Forelimb muscle (tissue), 1 donor: ENCODE data around the gene TPST2. TPM values are rescaled to one million over a fixed set of nuclear protein-coding genes. Genes with fewer than 3 reads are reported as not detected.

Source experiments
- polyA plus RNA-seq: library from polyadenylated mRNA; unstranded; fragments of 120-200 nt; gene quantifications from one replicate; pipeline ENCODE4 v1.2.1, GENCODE V29; 2013; ENCODE audit not compliant: insufficient read length

Gene TPST2
- polyA plus RNA-seq, 1 donor = 6.7 TPM

Other genes with a start within 250 kb of the TPST2 start
- 1.0 TPM for gene ASPHD2, start 160.9 kb downstream of the TPST2 start, polyA plus RNA-seq
- 14.0 TPM for gene HPS4, start 106.3 kb downstream of the TPST2 start, polyA plus RNA-seq
- 24.1 TPM for gene SRRD, start 106.3 kb downstream of the TPST2 start, polyA plus RNA-seq
- 20.4 TPM for gene TFIP11, start 77.7 kb downstream of the TPST2 start, polyA plus RNA-seq
- gene CRYBB1, start 27.9 kb upstream of the TPST2 start, polyA plus RNA-seq = 0.71 TPM
- gene CRYBA4, start 31.8 kb upstream of the TPST2 start, polyA plus RNA-seq = not detected
- 0.33 TPM for gene MIAT, start 67.5 kb upstream of the TPST2 start, polyA plus RNA-seq